ENCODE data around the gene SSR1.
"Not testable (repeated sequence)": the region's sequence is repeated elsewhere in the genome, so short reads cannot be mapped to it uniquely, and the experiment has no call there.

GRCh38 chr6:7265385-7265726 is 47.6 kb downstream of the SSR1 start:
- TF ChIP-seq CTCF (IDR thresholded peaks at IDR 0.05; ENCODE audit: insufficient read depth, low read depth, low read length); EZH2 (IDR thresholded peaks at IDR 0.05; ENCODE audit: insufficient read depth, low read length): not testable (repeated sequence)

All from astrocyte (in vitro differentiated cells and primary cell).